ENCODE measurements around the gene FAM3A. TPM values are rescaled to one million over a fixed set of nuclear protein-coding genes. Genes with fewer than 3 reads are reported as not detected.

The FAM3A gene
- total and polyA plus RNA-seq, 10 of the 15 experiments (the other 5 are each of a cell fraction or from before 2014, with no cell fraction given) = 0.29 to 21.1 (median 11.4) TPM

DNA sequence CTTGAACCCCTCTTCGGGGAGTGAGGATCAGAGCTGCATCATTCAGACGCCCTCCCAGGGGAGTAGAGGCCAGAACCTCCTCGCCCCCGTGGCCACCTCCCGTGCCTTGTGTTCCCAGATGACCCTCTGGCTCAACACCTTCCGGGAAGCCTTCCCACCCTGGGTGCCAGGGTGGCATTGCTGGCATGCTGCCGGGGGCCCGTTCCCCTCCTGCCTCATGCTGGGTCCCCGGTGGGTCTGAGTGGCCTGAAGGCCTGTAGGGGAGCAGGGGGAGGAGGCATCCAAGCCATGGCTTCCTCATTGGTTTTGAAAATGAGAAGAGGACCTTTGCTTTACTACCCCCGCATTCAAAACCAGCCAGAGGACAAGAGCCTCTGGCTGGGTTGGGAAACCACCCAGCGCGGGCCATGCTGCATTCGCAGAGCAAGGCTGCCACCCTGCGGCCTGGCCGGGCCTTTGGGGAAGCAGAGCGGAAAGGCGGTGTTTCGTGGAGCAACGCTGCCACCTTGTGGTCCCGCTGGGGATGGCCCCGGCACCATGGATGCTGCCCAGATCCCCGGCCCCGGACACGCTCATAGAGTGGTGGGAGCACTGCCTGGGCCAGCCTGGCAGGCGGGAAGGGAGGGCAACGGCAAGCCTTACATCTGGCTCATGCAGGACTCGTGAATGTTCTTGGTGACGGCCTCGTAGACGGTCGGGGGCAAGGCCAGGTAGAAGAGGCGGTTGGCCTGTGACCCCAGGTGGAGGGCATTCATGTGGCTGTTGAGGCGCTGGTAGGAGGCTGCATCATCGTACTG lies 18.7 kb upstream of the FAM3A start (continued):
- no peak for TF ChIP-seq NFYB (IDR thresholded peaks at IDR 0.05; ENCODE audit: insufficient read depth, low read depth, low read length)
- no peak for TF ChIP-seq MTA3 (IDR thresholded peaks at IDR 0.05; ENCODE audit: borderline replicate concordance, low read length)
- TF ChIP-seq RUNX3 (IDR thresholded peaks at IDR 0.05; ENCODE audit: low read length) = peak; percentile 64
- no peak for TF ChIP-seq CREB1 (IDR thresholded peaks at IDR 0.05; ENCODE audit: low read depth)
- no peak for TF ChIP-seq JUNB (IDR thresholded peaks at IDR 0.05)
- TF ChIP-seq, protein P1, sequence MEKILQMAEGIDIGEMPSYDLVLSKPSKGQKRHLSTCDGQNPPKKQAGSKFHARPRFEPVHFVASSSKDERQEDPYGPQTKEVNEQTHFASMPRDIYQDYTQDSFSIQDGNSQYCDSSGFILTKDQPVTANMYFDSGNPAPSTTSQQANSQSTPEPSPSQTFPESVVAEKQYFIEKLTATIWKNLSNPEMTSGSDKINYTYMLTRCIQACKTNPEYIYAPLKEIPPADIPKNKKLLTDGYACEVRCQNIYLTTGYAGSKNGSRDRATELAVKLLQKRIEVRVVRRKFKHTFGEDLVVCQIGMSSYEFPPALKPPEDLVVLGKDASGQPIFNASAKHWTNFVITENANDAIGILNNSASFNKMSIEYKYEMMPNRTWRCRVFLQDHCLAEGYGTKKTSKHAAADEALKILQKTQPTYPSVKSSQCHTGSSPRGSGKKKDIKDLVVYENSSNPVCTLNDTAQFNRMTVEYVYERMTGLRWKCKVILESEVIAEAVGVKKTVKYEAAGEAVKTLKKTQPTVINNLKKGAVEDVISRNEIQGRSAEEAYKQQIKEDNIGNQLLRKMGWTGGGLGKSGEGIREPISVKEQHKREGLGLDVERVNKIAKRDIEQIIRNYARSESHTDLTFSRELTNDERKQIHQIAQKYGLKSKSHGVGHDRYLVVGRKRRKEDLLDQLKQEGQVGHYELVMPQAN (conservative IDR thresholded peaks at IDR 0.05) = no peak
- TF ChIP-seq EP300 (IDR thresholded peaks at IDR 0.05; ENCODE audit: borderline replicate concordance in 1 of 2, control insufficient read depth in 1 of 2, low read depth in 2 of 2, low read length in 2 of 2) = no peak
- TF ChIP-seq NBN (IDR thresholded peaks at IDR 0.05) = peak; percentile 82
- no peak for TF ChIP-seq BCL11A (IDR thresholded peaks at IDR 0.05; ENCODE audit: low read depth, low read length)
- TF ChIP-seq YBX1 (IDR thresholded peaks at IDR 0.05) = no peak
- TF ChIP-seq WRNIP1 (IDR thresholded peaks at IDR 0.05; ENCODE audit: borderline replicate concordance, low read depth, low read length) = no peak
- TF ChIP-seq, protein P2, sequence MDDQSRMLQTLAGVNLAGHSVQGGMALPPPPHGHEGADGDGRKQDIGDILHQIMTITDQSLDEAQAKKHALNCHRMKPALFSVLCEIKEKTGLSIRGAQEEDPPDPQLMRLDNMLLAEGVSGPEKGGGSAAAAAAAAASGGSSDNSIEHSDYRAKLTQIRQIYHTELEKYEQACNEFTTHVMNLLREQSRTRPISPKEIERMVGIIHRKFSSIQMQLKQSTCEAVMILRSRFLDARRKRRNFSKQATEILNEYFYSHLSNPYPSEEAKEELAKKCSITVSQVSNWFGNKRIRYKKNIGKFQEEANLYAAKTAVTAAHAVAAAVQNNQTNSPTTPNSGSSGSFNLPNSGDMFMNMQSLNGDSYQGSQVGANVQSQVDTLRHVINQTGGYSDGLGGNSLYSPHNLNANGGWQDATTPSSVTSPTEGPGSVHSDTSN (IDR thresholded peaks at IDR 0.05; ENCODE audit: insufficient replicate concordance, low read depth, low read length) = no peak
- TF ChIP-seq ETV6 (conservative IDR thresholded peaks at IDR 0.05 in 1 of 2, IDR thresholded peaks at IDR 0.05 in 1 of 2; ENCODE audit: borderline replicate concordance in 1 of 2, low read depth in 1 of 2) = no peak
- TF ChIP-seq SREBF2 (IDR thresholded peaks at IDR 0.05; ENCODE audit: low read length) = no peak
- TF ChIP-seq PML (IDR thresholded peaks at IDR 0.05; ENCODE audit: low read length) = no peak
- TF ChIP-seq HCFC1 (IDR thresholded peaks at IDR 0.05; ENCODE audit: low read length) = no peak; the same call in 1 of the 2 replicates
- TF ChIP-seq SP1 (IDR thresholded peaks at IDR 0.05; ENCODE audit: low read depth, low read length) = peak; percentile 71
- TF ChIP-seq TCF3 (IDR thresholded peaks at IDR 0.05; ENCODE audit: borderline replicate concordance, insufficient read depth, low read depth, low read length) = no peak
- peak; percentile 53; the same call in 1 of the 2 replicates for TF ChIP-seq CBX5 (IDR thresholded peaks at IDR 0.05; ENCODE audit: low read depth)
- TF ChIP-seq, protein P3, sequence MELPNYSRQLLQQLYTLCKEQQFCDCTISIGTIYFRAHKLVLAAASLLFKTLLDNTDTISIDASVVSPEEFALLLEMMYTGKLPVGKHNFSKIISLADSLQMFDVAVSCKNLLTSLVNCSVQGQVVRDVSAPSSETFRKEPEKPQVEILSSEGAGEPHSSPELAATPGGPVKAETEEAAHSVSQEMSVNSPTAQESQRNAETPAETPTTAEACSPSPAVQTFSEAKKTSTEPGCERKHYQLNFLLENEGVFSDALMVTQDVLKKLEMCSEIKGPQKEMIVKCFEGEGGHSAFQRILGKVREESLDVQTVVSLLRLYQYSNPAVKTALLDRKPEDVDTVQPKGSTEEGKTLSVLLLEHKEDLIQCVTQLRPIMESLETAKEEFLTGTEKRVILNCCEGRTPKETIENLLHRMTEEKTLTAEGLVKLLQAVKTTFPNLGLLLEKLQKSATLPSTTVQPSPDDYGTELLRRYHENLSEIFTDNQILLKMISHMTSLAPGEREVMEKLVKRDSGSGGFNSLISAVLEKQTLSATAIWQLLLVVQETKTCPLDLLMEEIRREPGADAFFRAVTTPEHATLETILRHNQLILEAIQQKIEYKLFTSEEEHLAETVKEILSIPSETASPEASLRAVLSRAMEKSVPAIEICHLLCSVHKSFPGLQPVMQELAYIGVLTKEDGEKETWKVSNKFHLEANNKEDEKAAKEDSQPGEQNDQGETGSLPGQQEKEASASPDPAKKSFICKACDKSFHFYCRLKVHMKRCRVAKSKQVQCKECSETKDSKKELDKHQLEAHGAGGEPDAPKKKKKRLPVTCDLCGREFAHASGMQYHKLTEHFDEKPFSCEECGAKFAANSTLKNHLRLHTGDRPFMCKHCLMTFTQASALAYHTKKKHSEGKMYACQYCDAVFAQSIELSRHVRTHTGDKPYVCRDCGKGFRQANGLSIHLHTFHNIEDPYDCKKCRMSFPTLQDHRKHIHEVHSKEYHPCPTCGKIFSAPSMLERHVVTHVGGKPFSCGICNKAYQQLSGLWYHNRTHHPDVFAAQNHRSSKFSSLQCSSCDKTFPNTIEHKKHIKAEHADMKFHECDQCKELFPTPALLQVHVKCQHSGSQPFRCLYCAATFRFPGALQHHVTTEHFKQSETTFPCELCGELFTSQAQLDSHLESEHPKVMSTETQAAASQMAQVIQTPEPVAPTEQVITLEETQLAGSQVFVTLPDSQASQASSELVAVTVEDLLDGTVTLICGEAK (IDR thresholded peaks at IDR 0.05; ENCODE audit: borderline replicate concordance) = no peak
